Heart right ventricle (tissue), 16 donors: ENCODE measurements around the gene TPO. TPM values are rescaled to one million over a fixed set of nuclear protein-coding genes. Genes with fewer than 3 reads are reported as not detected.
A peak's percentile ranks its signal among the peaks of the same experiment; 100 is the strongest.

Experiments
- ATAC-seq, 8 donors: fragments of 200-7000 bp; cut with Tn5 transposase; one replicate each; pipeline ENCODE4 v1.9.1; 2020; ENCODE audit warnings: mild to moderate bottlenecking in 8 of 8, moderate library complexity in 8 of 8, moderate number of reproducible peaks in 1 of 8
- DNase-seq, 2 donors: peaks; one replicate each; pipeline ENCODE4 v3.0.0-alpha.2; 2020
- H3K27ac ChIP-seq, 10 donors: fragments of 200-600 bp; sonication (generic) in 2 of 10; one replicate each; pipeline versions ENCODE4 v1.5.0 to v1.8.0; 2020 to 2022; ENCODE audit warnings: mild to moderate bottlenecking in 3 of 10
- H3K27me3 ChIP-seq, 7 donors: fragments of 200-600 bp; one replicate each; pipeline ENCODE4 v1.8.0; 2021 to 2022; ENCODE audit warnings: mild to moderate bottlenecking in 2 of 7
- H3K36me3 ChIP-seq, 9 donors: fragments of 200-600 bp; sonication (generic) in 1 of 9; one replicate each; pipeline versions ENCODE4 v1.5.0 to v1.8.0; 2020 to 2022; ENCODE audit warnings: mild to moderate bottlenecking in 2 of 9
- H3K4me1 ChIP-seq, 9 donors: fragments of 200-600 bp; sonication (generic) in 1 of 9; one replicate each; pipeline versions ENCODE4 v1.5.0 to v1.8.0; 2020 to 2022; ENCODE audit warnings: mild to moderate bottlenecking in 4 of 9
- H3K4me3 ChIP-seq, 10 donors: fragments of 200-600 bp; sonication (generic) in 2 of 10; one replicate each; pipeline versions ENCODE4 v1.5.0 to v1.8.0; 2020 to 2022; ENCODE audit warnings: mild to moderate bottlenecking in 7 of 10, moderate library complexity in 2 of 10
- H3K9me3 ChIP-seq, 11 donors: fragments of 200-600 bp in 10 of 11; sonication (generic) in 2 of 11; one replicate each; pipeline versions ENCODE4 v1.5.0 to v1.8.0; 2013 to 2022; ENCODE audit warnings: mild to moderate bottlenecking in 2 of 11, control low read depth in 1 of 11, moderate library complexity in 1 of 11
- WGBS, 2 donors: extraction: QIAGEN DNeasy Blood & Tissue Kit; methylation state at CpG; one replicate each; pipeline ENCODE4 v1.1.7; 2013; ENCODE audit warnings: inconsistent platforms in 1 of 2; 5-methylcytosine and 5-hydroxymethylcytosine counted together
- intact Hi-C, 10 donors: fragments of 100-400 bp; cut with DNase I; formaldehyde crosslinking; loops; one replicate each; pipeline versions ENCODE4 v1.11.1 to v1.14.2; 2022
- polyA plus RNA-seq, 2 donors: library from polyadenylated mRNA; stranded (reverse); fragments of 200-250 nt; gene quantifications; one replicate each; pipeline ENCODE4 v1.2.3, GENCODE V29; 2013
- total RNA-seq, 10 donors: library from RNA; stranded (reverse); fragmentation: NEBNext Ultra II Directional in 3 of 10; extraction: Animal tissue kit (Norgen Biotek cat#: 25700) in 3 of 10; gene quantifications; one replicate each; pipeline versions ENCODE4 v1.2.1 to v1.2.4, GENCODE V29; 2021 to 2023
- TF ChIP-seq, protein P1 (sequence below), 9 donors: fragments of 200-600 bp; sonication (generic) in 2 of 9; IDR thresholded peaks; one replicate each; pipeline versions ENCODE4 v1.5.0 to v1.8.0; 2021 to 2022; ENCODE audit warnings: antibody characterized with exemption in 9 of 9, mild to moderate bottlenecking in 5 of 9, moderate library complexity in 1 of 9
- donor health status: Arrhythmogenic right ventricular cardiomyopathy.
- donor health status: ischemic (EF 13 %, LVEDD 7.1; RV severe dilation, severe dysfunction).
- donor health status: healthy with polysubstance abuse.
- donor health status: DM: no; HTN: yes; CAD: no.
- donor health status: DM: no; HTN: no; CAD: no.
- donor health status: ischemic (EF 25% LVEDD 6.9; RV normal size, moderate dysfunction).
- donor health status: ischemic (EF 25% LVEDD 5.7; RV mildly dilated, moderate dysfunction).
- donor health status: healthy.
- donor health status: DM: yes; HTN: yes; CAD: no.
- donor health status: Ischemic cardiomyopathy.
- donor health status: ischemic (EF 35%, LVEDD 5.7; RV mildly dilated, moderate dysfunction).
- donor health status: nonischemic (EF 11% LVEDD 7.7; RV severe dilation, severe dysfunction).
- donor health status: DM: yes; HTN: yes; CAD: no.
- donor health status: PGD.
- donor health status: ischemic (EF 29% LVEDD 5.4; RV normal size, mild dysfunction).
- donor health status: nonischemic (EF 23%, LVEDD 6.1; RV moderate dilation, normal function).

Gene TPO
- total and polyA plus RNA-seq, 12 donors: 0.85 to 22.1 (median 6.4) TPM

- intact Hi-C loops: no loop called here
- 89 to 90% methylated on average over 15 of the region's 15 CpGs for WGBS, 2 donors
- no peak for ATAC-seq
- TF ChIP-seq, protein P1, sequence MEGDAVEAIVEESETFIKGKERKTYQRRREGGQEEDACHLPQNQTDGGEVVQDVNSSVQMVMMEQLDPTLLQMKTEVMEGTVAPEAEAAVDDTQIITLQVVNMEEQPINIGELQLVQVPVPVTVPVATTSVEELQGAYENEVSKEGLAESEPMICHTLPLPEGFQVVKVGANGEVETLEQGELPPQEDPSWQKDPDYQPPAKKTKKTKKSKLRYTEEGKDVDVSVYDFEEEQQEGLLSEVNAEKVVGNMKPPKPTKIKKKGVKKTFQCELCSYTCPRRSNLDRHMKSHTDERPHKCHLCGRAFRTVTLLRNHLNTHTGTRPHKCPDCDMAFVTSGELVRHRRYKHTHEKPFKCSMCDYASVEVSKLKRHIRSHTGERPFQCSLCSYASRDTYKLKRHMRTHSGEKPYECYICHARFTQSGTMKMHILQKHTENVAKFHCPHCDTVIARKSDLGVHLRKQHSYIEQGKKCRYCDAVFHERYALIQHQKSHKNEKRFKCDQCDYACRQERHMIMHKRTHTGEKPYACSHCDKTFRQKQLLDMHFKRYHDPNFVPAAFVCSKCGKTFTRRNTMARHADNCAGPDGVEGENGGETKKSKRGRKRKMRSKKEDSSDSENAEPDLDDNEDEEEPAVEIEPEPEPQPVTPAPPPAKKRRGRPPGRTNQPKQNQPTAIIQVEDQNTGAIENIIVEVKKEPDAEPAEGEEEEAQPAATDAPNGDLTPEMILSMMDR (IDR thresholded peaks at IDR 0.05): no peak
- no peak overlapping the region for H3K27ac ChIP-seq
- no peak for DNase-seq
- H3K4me1 ChIP-seq: peaks cover 0 to 37% (median 16%) of the 10 kb centered on the region in 9 donors
- H3K27me3 ChIP-seq: peaks cover 0 to 13% (median 0%) of the 10 kb centered on the region in 7 donors
- no peaks in the 10 kb centered on the region for H3K9me3 ChIP-seq
- H3K36me3 ChIP-seq: no peaks in the 10 kb centered on the region
- no peak overlapping the region for H3K4me3 ChIP-seq
These were observed 146.4 kb downstream of the TPO start for GRCh38 chr2:1559589-1560175.

- peak in 2 of 8 donors; percentile 28 to 36 for ATAC-seq
- intact Hi-C loops: no loop called here
- DNase-seq: no peak
- Histone ChIP-seq H3K4me1 (peaks cover 0 to 37% (median 16%) of the 10 kb centered on the region in 9 donors), H3K9me3 (no peaks in the 10 kb centered on the region), H3K27ac (peak overlapping the region in 5 of 10 donors; percentile 38 to 73 (median 61)), H3K4me3 (peak overlapping the region in 4 of 10 donors; percentile 10 to 41 (median 25)), H3K27me3 (peaks cover 0 to 13% (median 0%) of the 10 kb centered on the region in 7 donors), H3K36me3 (no peaks in the 10 kb centered on the region)
- WGBS, 2 donors: 75 to 77% methylated on average over 14 of the region's 14 CpGs
- TF ChIP-seq, protein P1 (IDR thresholded peaks at IDR 0.05): no peak
These were observed 148.0 kb downstream of the TPO start for GRCh38 chr2:1561259-1561658.

DNA sequence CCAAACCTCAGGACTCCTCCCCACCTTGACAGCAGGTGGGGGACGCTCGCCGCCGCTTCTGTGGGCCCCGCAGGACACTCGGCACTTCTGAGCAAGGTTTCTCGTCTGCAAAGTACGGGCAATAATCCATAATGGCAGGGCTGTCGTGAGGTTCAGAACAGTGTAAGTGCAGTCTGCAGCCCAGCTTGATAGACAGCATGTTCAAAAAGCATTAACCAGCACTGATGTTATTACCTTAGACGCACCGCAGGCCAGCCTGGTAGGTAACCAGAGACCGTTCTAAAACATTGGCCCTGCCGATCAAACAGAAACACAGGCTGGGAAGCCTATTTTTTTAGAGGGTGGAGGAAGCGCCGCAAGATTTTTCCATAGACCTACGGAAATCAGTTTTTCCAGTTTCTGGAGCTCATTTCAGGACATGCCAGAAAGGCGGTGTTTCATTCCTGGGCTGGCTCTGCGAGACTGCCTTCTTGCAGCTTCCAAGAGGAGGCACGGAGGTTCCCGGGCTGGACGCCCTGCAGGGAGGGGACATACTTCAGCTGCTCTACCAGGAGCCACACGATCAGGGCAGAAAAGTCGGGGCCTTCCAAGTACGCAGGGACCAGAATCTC, 148.7 kb downstream of the TPO start:
- ATAC-seq (peak in 7 of 8 donors; percentile 35 to 72 (median 47)), DNase-seq (peak in 1 of 2 donors; percentile 47)
- peaks cover 0 to 36% (median 16%) of the 10 kb centered on the region in 9 donors for H3K4me1 ChIP-seq
- TF ChIP-seq, protein P1 (IDR thresholded peaks at IDR 0.05): no peak
- no peaks in the 10 kb centered on the region for H3K9me3 ChIP-seq
- WGBS, 2 donors: 63 to 71% methylated on average over 24 of the region's 24 CpGs
- H3K27ac ChIP-seq: peak overlapping the region in 6 of 10 donors; percentile 19 to 73 (median 54)
- H3K27me3 ChIP-seq: peaks cover 0 to 13% (median 0%) of the 10 kb centered on the region in 7 donors
- peak overlapping the region in 5 of 10 donors; percentile 3 to 41 (median 24) for H3K4me3 ChIP-seq
- intact Hi-C loops: no loop called here
- no peaks in the 10 kb centered on the region for H3K36me3 ChIP-seq

DNA sequence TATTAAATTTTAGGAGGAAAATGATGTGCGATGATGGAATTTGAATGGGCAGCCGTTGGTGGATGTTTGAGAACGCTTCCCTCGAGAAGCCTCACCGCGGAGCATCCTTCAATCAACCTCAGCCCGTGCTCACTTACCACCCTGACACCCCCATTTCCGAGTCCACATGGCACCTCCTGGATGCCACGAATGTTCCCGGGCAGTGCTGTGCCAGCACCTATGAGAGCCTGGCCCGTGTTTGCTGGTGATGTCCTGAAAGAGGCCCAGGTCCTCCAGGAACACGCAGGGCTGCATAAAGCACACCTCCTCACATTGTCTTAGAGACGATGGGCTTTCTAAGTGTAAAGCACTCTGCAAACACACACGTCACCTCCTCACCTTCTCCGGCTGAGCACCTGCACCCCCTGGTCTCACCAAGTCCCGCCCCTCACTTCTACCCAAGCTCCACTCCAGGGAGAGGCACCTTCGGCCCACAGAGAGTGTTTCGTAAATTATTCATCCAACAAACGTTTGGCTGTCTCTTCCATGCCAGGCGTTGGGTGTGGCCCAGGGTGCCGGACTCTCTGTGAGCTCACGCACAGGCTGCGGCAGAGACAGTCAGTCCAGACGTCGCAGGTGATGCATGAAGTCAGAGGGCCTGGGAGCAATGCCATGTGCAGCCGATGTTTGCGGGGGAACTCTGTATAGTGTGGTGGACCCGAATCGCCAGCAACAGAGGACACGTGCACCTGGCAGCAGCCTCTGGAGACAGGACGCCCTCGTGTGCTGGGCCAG, 150.0 kb downstream of the TPO start:
- peaks cover 0 to 13% (median 0%) of the 10 kb centered on the region in 7 donors for H3K27me3 ChIP-seq
- no peak for DNase-seq
- WGBS, 2 donors: 89 to 91% methylated on average over 32 of the region's 32 CpGs

More for the DNA sequence above, 150.0 kb downstream of the TPO start:
- Histone ChIP-seq H3K27ac (peak overlapping the region in 9 of 10 donors; percentile 42 to 78 (median 62)), H3K4me1 (peaks cover 0 to 31% (median 15%) of the 10 kb centered on the region in 9 donors), H3K9me3 (no peaks in the 10 kb centered on the region), H3K4me3 (no peak overlapping the region), H3K36me3 (no peaks in the 10 kb centered on the region)
- peak in 1 of 8 donors; percentile 27 for ATAC-seq
- TF ChIP-seq, protein P1 (IDR thresholded peaks at IDR 0.05): no peak
- intact Hi-C loops: no loop called here
